DOHH2 (cell line): ENCODE measurements around the gene HDHD5.

ENCODE experiments used
- EZH2phosphoT487 ChIP-seq: fragments of 200-600 bp; sonication (generic); IDR thresholded peaks from 2 replicates; pipeline ENCODE4 v1.6.1; 2017; ENCODE audit warnings: borderline replicate concordance, mild to moderate bottlenecking, antibody characterized with exemption, low read length, moderate library complexity, mixed read lengths
- TF ChIP-seq, protein P1 (sequence below): fragments of 200-600 bp; sonication (generic); IDR thresholded peaks from one replicate; pipeline ENCODE4 v1.5.1; 2014; ENCODE audit warnings: antibody characterized with exemption, mild to moderate bottlenecking, low read depth, low read length; ENCODE audit not compliant: poor library complexity, severe bottlenecking

DNA sequence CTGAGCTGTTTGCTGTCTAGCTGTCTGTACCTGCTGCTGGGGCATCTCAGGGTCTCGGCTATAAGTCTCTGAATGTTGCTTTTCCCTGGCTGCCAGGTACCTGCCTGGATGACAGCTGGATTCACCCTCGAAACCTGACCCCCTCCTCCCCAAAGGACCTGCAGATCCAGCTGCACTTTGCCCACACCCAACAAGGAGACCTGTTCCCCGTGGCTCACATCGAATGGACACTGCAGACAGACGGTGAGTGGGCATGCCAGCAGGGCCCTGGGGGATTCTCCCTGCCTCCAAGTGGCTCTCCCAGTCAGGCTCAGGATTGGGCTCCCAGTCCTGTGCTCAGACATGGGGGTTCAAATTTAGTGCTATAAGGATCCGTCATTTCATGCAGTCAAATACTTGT is 61.4 kb downstream of the HDHD5 start:
- TF ChIP-seq, protein P1, sequence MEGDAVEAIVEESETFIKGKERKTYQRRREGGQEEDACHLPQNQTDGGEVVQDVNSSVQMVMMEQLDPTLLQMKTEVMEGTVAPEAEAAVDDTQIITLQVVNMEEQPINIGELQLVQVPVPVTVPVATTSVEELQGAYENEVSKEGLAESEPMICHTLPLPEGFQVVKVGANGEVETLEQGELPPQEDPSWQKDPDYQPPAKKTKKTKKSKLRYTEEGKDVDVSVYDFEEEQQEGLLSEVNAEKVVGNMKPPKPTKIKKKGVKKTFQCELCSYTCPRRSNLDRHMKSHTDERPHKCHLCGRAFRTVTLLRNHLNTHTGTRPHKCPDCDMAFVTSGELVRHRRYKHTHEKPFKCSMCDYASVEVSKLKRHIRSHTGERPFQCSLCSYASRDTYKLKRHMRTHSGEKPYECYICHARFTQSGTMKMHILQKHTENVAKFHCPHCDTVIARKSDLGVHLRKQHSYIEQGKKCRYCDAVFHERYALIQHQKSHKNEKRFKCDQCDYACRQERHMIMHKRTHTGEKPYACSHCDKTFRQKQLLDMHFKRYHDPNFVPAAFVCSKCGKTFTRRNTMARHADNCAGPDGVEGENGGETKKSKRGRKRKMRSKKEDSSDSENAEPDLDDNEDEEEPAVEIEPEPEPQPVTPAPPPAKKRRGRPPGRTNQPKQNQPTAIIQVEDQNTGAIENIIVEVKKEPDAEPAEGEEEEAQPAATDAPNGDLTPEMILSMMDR: no peak
- no peak for TF ChIP-seq EZH2phosphoT487
